Suppressor macrophage (primary cell): ENCODE data around the gene SYNGR3.
A peak's percentile ranks its signal among the peaks of the same experiment; 100 is the strongest.

Source experiments
- DNase-seq, 4 experiments: peaks; one replicate each; pipeline ENCODE4 v3.0.0-alpha.2; 2020 to 2022

SYNGR3 gene

GRCh38 chr16:1976951-1977874 is 12.6 kb upstream of the SYNGR3 start:
- DNase-seq = no peak

- no peak for DNase-seq
Measured at GRCh38 chr16:1977875-1978268, 11.9 kb upstream of the SYNGR3 start.

GRCh38 chr16:1978476-1979120 is 11.2 kb upstream of the SYNGR3 start:
- DNase-seq = no peak

GRCh38 chr16:1979271-1980029 is 10.3 kb upstream of the SYNGR3 start:
- peak in 1 of 4 experiments; percentile 44 for DNase-seq

- DNase-seq = no peak
Measured at GRCh38 chr16:1980030-1980769, 9.6 kb upstream of the SYNGR3 start.

GRCh38 chr16:1980770-1981087 is 9.0 kb upstream of the SYNGR3 start:
- DNase-seq = no peak

- no peak for DNase-seq
Measured at GRCh38 chr16:1981398-1981836, 8.4 kb upstream of the SYNGR3 start, which contains the start of gene NOXO1. Gene NOXO1, minus strand, starts transcription at chr16:1981469. Its CDS starts 290 bp downstream, at chr16:1981179.

- no peak for DNase-seq
Measured at GRCh38 chr16:1982013-1982433, 7.7 kb upstream of the SYNGR3 start.

GRCh38 chr16:1982991-1983543 is 6.7 kb upstream of the SYNGR3 start:
- no peak for DNase-seq

GRCh38 chr16:1983544-1984346 is 6.0 kb upstream of the SYNGR3 start, which contains the start of gene GFER:
Gene GFER, plus strand, starts transcription at chr16:1984193. Its CDS starts 26 bp downstream, at chr16:1984219.
- DNase-seq = peak; percentile 93 to 98 (median 96)

- peak in 2 of 4 experiments; percentile 21 to 41 for DNase-seq
Measured at GRCh38 chr16:1984347-1985225, 5.2 kb upstream of the SYNGR3 start.

GRCh38 chr16:1985466-1986150 is 4.2 kb upstream of the SYNGR3 start:
- no peak for DNase-seq

GRCh38 chr16:1987198-1987597 is 2.6 kb upstream of the SYNGR3 start:
- DNase-seq = no peak

GRCh38 chr16:1990101-1990350 is 256 bp downstream of the SYNGR3 start:
- DNase-seq = no peak

GRCh38 chr16:1990351-1991134 is 773 bp downstream of the SYNGR3 start:
- no peak for DNase-seq

- DNase-seq = peak in 3 of 4 experiments; percentile 19 to 36 (median 30)
Measured at GRCh38 chr16:1991135-1991551, 1.4 kb downstream of the SYNGR3 start.

- DNase-seq = no peak
Measured at GRCh38 chr16:1991588-1991947, 1.8 kb downstream of the SYNGR3 start.

GRCh38 chr16:1991948-1992703 is 2.4 kb downstream of the SYNGR3 start:
- peak; percentile 94 to 99 (median 96) for DNase-seq
